NCI-H187 treated with DMSO at 0.1 percent for 48 hours (cell line): ENCODE results near the gene PSMF1.

Source experiments
- DNase-seq: peaks from one replicate; lab custom pipeline; 2025; lab: John Stamatoyannopoulos, UW

Gene PSMF1

DNA sequence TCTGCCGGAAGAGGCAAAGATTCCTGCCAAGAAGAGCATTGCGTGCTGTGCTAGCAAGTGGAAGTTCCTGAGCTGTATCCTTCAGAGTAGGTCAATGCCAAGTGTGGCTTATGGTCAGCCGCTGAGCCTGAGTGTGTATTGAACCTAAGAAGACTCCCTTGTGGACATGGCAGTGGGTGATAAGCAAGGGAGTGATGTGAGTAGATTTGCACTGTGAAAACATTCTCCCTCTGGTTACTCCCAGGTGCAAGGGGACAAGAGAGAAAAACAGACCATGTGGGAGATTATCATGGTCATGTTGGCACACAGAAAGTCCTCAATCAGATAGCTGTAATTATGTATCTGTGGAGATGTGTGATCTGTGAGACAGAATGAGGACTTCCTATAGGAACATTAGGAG lies 72.4 kb downstream of the PSMF1 start:
- DNase-seq: no peak

DNA sequence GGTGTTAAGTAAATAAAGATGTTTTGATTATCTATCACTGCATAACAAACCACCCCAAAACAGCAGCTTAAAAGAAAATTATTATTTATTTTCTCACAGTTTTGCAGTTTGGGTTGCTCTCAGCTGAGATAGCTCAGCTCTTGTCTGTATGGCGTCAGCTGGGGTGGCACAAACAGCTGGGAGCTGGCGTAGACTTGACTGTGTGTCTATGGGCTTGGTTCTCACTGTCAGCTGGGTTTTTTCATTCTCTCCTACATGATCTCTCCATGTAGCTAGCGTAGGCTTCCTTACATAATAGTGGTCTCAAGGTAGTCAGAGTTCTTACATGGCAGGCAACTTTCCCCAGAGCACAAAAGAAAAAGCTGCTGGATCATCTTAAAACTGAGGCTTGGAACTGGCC lies 72.9 kb downstream of the PSMF1 start:
- no peak for DNase-seq

DNA sequence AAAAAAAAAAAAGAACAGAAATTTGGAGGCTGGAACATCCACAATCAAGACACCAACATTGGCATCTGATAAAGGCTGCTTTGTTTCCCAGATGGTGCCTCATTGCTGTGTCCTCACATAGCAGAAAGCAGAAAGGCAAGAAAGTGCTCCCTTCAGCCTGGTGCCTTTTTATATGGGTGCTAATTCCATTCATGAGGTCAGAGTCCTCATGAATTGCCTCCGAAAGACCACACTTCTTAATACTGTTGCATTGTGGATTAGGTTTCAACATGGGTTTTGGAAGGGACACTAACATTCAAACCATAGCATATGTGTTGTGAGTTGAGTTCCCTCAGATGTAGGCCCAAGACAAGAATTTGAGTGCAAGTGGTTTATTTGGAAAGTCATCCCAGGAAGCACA lies 76.8 kb downstream of the PSMF1 start:
- DNase-seq: no peak

DNA sequence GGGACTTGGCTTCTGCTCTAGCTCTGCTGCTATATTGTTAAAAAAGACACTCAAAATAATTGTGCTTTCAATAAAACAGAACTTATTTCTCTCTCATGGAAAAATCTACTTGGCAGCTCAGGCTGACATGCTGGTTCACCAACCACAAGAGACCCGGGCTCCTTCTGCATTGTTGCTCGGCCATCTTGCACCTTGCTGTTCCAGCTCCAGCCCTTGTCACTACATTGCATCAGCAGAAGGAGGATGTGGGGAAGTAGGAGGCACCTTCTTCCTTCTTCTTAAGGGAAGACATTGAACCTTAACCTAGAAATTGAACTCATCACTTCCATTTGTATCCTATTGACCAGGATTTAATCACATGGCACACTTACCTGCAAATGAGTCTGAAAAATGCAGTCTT lies 78.2 kb downstream of the PSMF1 start:
- DNase-seq: no peak

DNA sequence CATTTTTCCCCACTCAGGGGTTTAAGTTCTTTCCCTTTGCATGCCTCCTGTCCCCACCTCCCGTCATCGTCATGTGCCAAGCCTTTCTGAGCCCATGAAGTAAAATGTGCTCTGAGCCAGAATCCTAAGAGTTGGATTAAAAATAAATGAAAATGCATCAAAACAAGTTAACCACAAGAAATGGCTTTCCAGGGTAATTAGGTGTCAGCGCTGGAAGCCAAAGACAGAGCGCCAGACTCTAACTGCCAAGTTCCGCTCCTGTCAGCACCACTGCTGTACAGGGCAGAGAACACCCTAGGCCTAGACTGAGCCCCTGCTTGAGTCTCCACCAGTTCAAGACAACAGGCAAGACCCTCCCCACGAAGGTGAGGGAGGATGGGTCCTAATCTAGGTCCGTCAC lies 79.4 kb downstream of the PSMF1 start:
- DNase-seq: no peak

DNA sequence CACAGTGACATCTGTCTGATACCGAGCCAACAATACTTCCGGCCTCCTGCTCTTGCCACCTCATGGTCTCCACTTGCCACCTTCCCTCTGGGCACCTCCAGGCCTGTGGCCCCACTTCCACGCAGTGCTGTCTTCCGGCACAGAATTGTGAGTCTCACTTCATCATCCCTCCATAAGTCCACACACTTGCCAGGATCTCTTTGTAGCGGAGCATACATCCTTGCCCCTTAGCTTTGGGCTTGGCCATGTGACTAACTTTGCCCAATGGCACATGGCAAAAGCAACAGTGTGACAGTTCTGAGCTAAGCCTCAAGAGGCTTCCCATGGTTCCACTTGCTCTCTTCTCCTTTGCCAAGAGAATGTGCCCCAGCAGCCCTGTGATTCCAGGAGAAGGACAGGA lies 80.3 kb downstream of the PSMF1 start:
- DNase-seq: no peak

DNA sequence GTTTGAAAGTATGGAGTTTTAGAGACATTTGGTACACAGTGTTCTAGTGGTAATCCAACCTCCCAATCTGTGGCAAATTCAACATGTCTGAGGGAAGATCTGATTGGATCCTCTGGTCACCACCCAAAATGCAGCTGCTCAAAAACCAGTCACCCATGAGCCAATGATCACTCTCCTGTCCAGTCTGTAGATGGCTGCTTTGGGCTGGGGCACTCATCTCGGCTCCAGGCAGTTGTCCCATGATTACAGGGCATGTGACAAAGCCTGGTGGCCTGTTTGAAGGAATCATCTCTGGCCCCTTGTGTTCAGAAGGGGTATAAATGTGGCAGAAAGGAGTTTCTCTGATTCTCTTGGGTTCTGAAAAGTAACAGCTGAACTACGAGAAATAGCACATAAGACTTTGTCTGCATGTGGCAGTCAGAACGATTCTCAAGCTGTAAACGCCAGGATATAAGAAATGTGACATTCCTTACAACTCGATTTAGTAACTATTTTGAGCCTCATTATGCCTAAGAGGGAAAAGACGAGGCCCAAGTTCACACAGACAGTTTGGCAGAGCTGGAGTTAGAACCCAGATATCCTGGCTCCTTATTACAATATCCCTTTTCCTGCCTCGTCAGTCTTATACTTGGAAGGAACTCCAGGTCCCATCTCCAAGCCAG lies 80.9 kb downstream of the PSMF1 start:
- no peak for DNase-seq

DNA sequence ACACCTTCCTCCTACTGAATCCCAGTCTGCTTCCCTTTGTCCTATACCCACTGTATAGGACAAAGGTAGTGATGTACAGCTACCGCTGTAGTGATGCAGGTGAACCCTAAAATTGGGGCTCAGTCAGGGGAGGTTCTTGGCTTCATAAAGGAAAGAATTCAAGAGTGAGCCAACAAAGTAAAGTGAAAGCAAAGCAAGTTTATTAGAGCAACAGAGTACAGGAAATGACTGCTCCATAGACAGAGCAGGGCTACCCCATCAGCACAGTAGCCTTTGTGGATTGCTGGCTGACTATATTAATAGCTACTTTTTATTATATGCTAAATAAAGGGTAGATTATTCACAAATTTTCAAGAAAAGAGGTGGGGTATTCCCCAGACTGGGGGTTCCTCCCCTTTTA lies 81.6 kb downstream of the PSMF1 start:
- DNase-seq: no peak

DNA sequence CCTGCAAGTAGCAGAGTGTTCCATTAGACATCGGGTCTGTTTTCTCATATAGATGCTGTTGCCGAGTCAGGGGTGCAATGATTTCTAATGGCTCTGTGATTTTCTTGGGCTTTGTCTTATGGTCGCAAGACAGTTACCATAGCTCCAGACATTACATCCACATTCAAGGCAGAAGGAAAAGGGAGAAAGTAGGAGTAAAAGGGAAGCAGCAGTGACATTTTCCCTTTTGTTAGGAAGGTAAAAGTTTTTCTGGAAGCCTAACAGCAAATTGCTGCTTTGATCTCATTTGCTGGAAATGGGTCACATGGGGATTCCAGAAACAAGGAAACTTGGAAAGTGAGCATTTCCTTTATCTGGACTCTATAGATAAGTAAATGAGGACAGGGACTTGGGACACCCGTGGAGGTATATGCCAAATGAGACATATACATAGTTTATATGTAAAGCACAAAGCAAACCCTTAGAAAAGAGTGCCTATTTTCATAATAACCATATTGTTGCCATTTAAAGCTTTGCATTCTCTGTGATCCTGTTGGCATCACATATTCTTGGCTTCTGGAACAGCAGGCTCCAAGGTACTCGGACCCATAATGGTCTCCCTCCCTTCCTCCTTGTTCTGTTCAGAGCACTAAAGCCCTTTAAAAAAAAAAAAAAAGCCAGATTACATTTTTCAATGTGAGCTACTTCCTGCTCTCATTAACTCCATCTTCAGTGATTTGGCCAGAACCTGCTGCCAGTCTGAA lies 84.5 kb downstream of the PSMF1 start, which contains the start of gene C20orf202:
Gene C20orf202 (plus strand): TSS at position 693 of the 743 bp plus-strand sequence. CDS start 132 bp downstream, outside the sequence.
- no peak for DNase-seq

DNA sequence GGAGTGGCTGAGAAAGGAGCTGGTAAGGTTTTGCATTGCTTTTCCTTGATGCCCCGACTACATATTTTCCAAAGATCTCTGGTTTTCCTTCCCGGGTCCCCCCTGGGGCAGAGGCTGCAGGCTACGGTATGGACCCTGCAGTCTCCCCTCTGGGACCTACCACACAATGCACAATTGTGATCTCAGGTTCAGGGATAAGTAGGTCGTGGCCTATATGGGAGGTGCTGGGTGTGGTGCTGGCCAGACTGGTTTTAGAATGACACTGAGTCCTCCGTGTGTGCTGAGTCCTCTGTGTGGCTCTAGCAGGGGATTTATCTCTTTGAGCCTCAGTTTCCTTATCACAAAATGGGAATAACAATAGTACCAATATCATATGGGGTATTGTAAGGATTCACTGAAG lies 85.2 kb downstream of the PSMF1 start:
- DNase-seq: no peak

DNA sequence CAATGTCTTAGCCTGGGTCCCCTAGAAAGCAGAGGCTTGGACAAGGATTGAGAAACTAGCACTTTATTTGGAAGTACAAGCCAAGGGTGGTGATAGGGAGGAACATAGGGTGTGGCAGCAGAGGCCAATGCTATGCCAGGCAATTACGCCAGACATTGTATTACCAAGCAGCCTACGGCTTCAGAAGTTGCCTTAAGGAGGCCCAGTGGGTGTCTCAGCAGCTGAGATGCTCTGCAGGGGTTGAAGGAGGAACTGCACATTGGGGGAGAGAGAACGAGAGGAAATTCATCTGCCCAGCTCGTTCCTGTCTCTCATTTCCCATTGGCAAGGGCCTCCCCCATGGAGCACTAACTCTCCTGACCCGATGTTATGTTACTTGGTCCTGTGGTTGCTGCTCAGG lies 85.7 kb downstream of the PSMF1 start:
- DNase-seq: no peak

DNA sequence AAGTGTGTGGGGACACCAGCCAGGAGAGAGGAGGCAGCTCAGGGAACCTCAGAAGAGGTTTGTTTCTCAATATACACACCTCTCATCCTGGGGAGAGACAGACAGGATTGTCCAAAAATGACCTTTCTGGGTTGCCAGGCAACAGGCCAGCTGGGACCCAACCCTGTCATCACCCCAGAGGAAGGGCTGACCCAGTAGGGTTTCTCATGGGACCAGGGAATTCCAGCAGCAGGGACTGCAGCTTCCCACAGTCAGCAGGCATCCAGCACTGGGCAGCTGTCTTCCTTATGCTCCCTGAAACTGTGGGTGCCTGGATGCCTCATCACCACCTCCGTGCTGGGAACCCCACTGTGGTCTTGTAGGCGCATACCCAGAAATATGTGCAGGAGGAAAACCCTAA lies 86.2 kb downstream of the PSMF1 start:
- DNase-seq: no peak

DNA sequence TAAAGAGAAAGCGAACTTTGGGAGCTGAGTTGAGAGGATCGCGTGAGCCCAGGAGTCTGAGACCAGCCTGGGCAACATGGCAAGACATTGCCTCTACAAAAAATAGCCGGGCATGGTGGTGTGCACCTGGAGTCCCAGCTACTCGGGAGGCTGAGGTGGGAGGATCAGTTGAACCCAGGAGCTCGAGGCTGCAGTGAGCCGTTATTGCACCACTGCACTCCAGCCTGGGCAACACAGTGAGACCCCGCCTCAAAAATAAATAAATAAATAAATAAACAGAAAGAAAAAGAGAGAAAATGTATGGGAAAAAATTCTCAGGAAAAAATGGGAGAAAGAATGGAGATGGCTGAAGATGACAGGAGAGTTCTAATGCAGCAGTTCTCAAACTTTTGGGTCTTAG lies 87.4 kb downstream of the PSMF1 start:
- DNase-seq: no peak

DNA sequence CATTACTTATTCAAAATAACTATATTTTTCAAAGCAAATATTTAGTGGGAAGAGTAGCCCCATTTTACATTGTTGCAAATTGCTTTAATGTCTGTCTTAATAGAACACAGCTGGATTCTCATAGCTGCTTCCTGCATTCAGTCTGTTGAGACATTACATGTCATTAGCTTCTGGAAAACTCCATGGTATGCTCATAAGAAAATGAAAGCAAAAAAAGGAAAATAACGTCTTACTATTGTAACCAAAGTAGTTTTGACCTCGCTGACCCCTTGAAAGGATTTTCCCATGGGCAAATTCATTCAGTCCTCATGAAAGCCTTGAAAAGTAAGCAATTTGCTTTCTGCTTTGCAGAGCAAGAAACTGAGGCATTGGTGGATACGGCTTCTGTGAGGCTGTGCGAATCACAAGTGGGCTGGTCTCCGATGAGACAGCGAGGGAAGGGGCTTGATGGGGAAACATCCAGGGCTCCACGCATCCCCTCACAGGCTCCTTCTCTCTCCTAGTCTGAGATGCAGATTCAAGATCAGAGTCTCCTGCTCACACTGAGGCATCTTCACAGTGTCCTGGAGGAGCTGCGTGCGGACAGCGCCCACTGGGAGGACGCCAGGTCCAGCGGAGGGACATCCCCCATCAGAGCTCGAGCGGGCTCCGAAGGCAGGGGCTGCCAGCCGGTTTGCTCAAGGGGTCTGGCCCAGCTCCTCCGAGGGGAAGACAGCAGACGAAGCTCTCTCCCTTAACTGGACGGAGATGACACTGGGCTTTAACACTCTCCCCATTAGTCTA lies 88.2 kb downstream of the PSMF1 start:
- no peak for DNase-seq

DNA sequence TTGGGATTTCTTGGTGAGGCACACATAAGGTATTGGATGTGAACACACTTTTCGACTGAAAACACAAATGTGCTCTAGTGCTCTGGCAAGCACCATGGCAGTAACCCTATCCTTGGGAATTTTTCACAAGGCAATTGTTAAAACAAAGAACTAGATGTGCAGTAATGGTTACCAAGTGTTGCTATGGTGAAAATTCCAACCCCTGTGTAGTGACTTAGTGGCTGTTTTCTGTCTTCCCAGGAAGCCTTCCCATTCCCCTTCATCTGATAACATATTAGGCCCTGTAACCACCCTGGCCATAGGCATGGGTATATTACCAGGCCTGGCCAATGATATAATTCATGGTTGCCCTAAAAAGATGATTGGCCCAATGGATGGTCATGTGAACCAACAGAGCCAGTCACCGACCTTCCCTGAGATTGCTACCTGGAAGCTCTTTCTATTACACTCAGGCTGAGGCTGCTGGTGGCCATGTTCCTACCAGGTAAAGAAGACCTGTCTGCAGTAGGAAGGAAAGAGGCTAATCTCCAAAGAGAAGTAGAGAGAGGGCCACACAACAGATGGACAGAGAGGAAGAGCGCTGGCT lies 89.0 kb downstream of the PSMF1 start:
- no peak for DNase-seq

DNA sequence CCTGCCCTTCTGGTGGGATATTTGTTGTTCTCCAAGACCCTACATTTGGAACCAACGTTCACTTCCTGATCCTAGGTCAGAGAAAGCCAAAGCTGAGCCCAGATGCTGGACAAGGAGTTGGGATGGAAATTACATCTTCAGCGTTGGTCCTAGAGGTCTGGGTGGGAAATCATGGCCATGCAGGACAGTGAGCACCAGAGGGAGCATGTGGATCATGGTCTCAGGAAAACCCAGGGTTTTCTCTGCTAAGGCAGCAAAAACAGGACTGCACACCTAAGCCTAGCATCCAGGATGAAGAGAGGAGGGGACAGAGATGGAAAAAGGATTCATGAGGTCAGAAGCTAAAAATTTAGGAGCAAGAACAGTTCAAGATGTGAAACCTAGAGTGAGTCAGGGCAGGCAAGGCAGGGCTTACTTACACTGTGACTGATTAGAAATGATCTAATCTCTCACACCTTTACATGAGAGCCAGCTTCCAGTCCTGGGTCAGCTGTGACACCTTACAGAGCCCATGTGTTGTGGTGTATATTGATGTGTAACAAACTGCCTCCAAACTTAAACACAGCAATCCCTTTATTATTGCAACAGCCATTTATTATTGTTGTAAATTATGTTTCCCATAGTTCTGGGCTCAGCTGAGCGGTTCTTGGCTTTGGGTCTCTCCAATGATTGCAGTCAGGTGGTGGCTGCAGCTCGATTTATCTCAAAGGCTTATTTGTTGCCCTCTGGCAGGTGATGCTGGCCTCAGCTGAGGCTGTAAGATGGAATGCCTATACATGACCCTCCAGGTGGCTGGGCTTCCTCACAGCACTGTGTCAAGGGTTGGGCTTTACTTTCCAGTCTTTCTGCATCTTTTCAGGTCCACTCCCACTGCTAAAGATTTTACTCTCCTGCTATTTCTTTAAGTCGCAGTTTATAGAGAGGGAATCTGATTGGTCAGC lies 91.3 kb downstream of the PSMF1 start:
- DNase-seq: no peak

DNA sequence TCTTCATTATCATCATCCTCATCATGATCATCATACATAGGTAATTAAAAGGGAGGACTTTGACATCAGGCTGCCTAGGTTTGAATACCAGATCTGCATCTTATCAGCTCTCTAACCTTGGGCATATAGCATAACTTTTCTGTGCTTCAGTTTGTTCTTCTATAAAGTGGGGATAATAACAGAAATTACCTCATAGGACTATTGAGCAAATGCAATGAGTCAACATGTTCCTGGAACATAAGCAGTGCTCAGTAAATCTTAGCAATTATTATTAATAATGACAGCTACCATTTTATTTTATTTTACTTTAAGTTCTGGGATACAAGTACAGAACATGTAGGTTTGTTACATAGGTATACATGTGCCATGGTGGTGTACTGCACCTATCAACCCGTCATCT lies 92.1 kb downstream of the PSMF1 start:
- DNase-seq: no peak

DNA sequence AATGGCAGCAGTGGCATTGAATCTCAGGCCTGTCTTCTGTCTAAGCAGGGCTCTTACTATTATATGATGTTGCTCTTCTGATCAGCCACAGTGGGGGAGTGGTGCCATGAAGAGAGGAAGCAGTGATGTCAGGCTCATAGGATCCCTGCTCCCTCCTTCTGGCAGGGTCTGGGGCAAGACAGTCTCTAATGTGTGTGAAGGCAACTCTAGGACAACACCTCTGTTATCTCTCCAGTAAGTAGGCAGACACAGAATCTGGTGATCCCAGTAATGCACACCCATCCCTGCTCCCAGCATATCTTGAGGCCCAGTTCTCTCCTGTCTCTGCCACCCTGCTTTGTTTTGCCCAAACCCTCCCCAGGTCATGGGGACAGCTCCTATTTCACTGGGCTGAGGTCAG lies 93.6 kb downstream of the PSMF1 start:
- no peak for DNase-seq

DNA sequence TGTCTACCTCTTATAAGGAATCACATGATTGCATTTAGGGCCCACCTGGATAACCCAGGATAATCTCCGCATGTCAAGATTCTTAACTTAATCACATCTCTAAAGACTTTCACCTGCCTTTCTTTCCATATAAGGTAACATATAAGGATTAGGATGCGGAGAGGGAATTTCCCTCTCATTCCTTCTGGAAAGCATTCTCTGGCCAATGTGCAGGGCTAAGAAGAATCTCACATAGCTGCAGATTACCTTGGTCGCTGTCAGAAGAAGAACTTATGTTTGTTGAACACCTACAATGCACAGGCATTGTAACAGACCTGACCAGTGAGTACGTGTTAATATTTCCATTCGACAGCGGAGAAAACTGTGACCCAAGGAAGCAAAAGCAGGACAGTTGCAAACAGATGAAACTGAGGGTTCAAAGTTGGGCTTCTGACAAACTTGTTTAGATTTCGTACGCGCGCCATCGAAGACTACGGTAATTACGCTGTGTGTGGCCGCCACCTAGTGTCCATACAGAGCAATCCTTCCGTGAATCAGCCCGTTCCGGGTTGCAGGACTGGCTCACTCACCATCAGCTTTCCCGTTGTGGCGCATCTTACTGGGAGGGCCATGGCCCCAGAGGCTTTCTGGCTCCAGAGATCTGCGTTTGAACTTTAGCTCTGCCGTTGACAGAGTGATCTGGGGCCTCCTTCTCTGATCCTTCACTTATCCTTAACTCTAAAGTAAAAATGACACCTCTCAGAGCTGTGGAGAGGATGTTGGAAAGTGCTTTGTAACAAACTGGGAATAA lies 94.4 kb downstream of the PSMF1 start:
- DNase-seq: peak; percentile 4

DNA sequence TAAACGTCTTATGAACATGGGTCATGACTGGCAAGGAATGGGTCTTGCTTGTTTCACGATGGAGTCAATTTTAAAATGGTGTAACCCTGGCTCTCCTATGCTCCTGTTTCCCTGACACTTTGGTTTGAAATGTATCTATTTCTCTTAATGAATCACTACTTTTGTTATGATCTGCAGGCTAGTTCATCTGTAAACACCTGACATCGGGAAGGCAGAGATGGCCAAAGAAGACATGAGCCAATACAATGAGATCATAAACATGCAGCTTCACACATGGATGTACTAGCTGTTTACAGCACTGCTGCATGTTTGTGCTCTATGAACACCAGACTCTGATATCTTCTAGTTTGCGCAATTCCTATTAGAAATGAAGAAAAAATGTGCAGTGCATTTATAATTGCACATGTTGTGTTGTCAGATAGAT lies 96.4 kb downstream of the PSMF1 start:
- no peak for DNase-seq
